PFSK-1 (cell line): Measurements from ENCODE around the gene RYR2.

ENCODE experiments used
- FOXP2 ChIP-seq: optimal IDR thresholded peaks from 2 replicates; pipeline ENCODE3; 2011; ENCODE audit warnings: borderline replicate concordance, control low read depth, inconsistent platforms; ENCODE audit not compliant: insufficient read depth; ENCODE audit errors: extremely low read length, extremely low read depth
- POLR2AphosphoS5 ChIP-seq: IDR thresholded peaks from 2 replicates; pipeline ENCODE4 v1.6.1; 2012; ENCODE audit warnings: low read depth, mild to moderate bottlenecking, control low read depth, low read length, moderate library complexity
- SIN3A ChIP-seq: IDR thresholded peaks from 2 replicates; pipeline ENCODE4 v1.6.1; 2012; ENCODE audit warnings: mild to moderate bottlenecking, low read length, moderate library complexity, borderline replicate concordance; ENCODE audit not compliant: insufficient read depth
- TAF1 ChIP-seq: IDR thresholded peaks from 2 replicates; pipeline ENCODE4 v1.6.1; 2012; ENCODE audit warnings: low read length, control low read depth, borderline replicate concordance; ENCODE audit not compliant: insufficient read depth
- TF ChIP-seq, protein P1 (sequence below), 2 experiments: IDR thresholded peaks; 2 replicates each; pipeline versions ENCODE4 v1.6.1 to v1.8.0; 2011 to 2012; ENCODE audit warnings: low read depth in 2 of 2, low read length in 2 of 2, control low read depth in 1 of 2, inconsistent platforms in 1 of 2, mild to moderate bottlenecking in 1 of 2, moderate library complexity in 1 of 2; ENCODE audit not compliant: insufficient read depth in 1 of 2

RYR2 gene

DNA sequence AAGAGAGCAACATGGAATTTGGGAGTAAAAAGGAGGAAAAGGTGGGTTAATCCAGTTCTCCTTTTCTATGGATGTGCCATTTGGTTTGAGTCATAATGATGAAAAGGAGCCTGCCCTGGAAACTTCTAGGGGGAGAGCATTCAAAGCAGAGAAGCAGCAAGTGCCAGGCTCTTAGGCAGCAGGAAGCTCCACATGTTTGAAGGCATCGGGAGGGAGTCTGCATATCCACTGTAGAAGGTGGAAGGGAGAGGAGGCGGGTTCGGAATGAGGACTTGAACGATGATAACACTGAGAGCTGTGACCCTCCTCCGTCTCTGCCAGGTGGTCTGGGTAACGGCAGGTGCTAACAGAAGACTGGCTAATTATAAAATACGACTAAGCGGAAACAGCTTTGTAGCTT is 128.2 kb downstream of the RYR2 start:
- TF ChIP-seq FOXP2 (no peak), SIN3A (no peak), TAF1 (no peak), POLR2AphosphoS5 (no peak)
- TF ChIP-seq, protein P1, sequence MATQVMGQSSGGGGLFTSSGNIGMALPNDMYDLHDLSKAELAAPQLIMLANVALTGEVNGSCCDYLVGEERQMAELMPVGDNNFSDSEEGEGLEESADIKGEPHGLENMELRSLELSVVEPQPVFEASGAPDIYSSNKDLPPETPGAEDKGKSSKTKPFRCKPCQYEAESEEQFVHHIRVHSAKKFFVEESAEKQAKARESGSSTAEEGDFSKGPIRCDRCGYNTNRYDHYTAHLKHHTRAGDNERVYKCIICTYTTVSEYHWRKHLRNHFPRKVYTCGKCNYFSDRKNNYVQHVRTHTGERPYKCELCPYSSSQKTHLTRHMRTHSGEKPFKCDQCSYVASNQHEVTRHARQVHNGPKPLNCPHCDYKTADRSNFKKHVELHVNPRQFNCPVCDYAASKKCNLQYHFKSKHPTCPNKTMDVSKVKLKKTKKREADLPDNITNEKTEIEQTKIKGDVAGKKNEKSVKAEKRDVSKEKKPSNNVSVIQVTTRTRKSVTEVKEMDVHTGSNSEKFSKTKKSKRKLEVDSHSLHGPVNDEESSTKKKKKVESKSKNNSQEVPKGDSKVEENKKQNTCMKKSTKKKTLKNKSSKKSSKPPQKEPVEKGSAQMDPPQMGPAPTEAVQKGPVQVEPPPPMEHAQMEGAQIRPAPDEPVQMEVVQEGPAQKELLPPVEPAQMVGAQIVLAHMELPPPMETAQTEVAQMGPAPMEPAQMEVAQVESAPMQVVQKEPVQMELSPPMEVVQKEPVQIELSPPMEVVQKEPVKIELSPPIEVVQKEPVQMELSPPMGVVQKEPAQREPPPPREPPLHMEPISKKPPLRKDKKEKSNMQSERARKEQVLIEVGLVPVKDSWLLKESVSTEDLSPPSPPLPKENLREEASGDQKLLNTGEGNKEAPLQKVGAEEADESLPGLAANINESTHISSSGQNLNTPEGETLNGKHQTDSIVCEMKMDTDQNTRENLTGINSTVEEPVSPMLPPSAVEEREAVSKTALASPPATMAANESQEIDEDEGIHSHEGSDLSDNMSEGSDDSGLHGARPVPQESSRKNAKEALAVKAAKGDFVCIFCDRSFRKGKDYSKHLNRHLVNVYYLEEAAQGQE (IDR thresholded peaks at IDR 0.05; ENCODE audit: insufficient read depth in 1 of 2, low read depth in 2 of 2, low read length in 2 of 2): no peak

DNA sequence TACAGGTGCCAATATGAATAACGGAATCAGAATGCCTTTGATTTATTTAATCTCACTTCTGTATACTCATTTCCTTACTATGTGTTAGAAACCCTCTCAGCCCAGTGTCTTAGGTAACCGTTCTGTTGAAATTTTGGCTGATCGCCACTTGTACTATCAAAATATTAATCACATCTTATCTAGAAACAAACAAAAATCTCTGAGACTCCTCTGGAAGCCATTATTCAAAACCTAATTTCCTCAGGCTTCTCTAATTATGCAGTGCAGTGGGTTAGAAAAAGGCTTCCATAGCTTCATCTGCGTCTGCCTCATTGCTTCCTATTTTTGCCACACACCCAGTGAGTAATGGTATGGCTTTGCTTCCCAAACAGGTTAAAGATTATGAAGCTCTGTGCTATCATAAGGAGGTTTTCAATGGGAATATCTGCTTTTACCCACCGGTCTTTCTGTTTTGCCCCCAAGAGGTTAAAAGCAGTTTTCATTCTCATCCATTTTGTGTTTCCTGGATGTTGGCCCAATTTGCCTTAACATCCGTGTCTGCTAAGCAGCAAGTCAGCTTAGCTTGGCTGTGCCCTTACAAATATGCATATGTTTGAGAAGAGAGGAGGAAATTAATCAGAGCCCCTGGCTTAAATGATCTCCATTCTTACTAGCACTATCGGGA is 129.6 kb downstream of the RYR2 start:
- TF ChIP-seq SIN3A: no peak
- no peak for TF ChIP-seq POLR2AphosphoS5
- TF ChIP-seq TAF1: no peak
- no peak for TF ChIP-seq FOXP2
- TF ChIP-seq, protein P1 (IDR thresholded peaks at IDR 0.05; ENCODE audit: insufficient read depth in 1 of 2, low read depth in 2 of 2, low read length in 2 of 2): no peak

DNA sequence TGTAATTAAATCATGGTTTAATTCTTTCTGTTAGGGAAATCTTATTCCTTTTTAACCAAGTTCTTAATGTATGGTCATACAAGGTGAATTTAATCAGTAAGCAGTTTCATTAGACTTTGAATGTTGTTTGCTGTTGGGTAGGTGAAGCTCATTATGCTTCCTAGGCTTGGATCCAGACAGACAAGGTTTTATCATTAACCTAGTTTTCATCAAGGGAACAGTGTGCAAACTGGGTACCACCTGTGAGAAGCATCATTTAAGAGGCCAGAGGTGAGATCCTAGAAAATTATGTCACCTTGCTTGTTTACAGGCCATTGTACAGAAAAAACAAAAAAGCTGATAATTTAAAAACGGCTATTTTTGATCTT is 130.1 kb downstream of the RYR2 start:
- no peak for TF ChIP-seq SIN3A
- no peak for TF ChIP-seq POLR2AphosphoS5
- TF ChIP-seq, protein P1 (IDR thresholded peaks at IDR 0.05; ENCODE audit: insufficient read depth in 1 of 2, low read depth in 2 of 2, low read length in 2 of 2): no peak
- no peak for TF ChIP-seq TAF1
- TF ChIP-seq FOXP2: no peak

DNA sequence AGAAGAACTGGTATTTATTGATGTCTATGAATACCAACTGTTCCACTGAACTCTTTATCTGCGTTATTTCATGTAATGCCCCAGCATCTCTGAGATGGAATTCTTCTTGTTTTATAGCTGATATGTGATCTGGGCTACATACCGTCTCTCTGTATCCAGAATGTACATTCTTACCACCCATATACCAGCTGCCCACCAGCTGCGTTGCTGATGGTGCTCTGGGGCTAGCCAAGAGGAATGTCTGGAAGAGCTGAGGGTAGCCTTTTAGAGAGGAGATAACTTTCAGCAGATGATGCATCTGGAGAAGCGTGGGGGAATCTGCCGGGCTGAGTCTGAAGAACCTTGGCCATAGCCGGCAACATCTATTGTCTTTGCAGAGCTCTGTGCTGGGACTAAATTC is 137.5 kb downstream of the RYR2 start:
- TF ChIP-seq POLR2AphosphoS5 (no peak), SIN3A (no peak), FOXP2 (no peak), TAF1 (no peak)
- TF ChIP-seq, protein P1 (IDR thresholded peaks at IDR 0.05; ENCODE audit: insufficient read depth in 1 of 2, low read depth in 2 of 2, low read length in 2 of 2): no peak
